SK-N-SH (cell line): ENCODE measurements around the gene PSMD14. TPM values are rescaled to one million over a fixed set of nuclear protein-coding genes. Genes with fewer than 3 reads are reported as not detected.

ENCODE experiments used
- CTCF ChIA-PET: fragments of 300-600, 350-600 bp; formaldehyde crosslinking; extraction: SDS; loops from one replicate; lab custom pipeline; 2021; lab: Yijun Ruan, JAX
- POLR2A ChIA-PET: fragments of 350-600 bp; sonication (Branson Sonifier 250); formaldehyde crosslinking; extraction: SDS; loops from one replicate; lab custom pipeline; 2020; ENCODE audit warnings: antibody characterized with exemption, inconsistent platforms; lab: Yijun Ruan, JAX
- DNase-seq: peaks from one replicate; pipeline ENCODE4 v3.0.0; 2012
- H2AFZ ChIP-seq: fragments of 200-600 bp; sonication (generic); 2 replicates; pipeline ENCODE4 v1.8.1; 2016; ENCODE audit warnings: antibody characterized with exemption, mild to moderate bottlenecking, low read depth
- H3F3A ChIP-seq: fragments of 200-600 bp; sonication (generic); replicated peaks from 2 replicates; pipeline ENCODE3; 2016; ENCODE audit warnings: antibody characterized with exemption, mild to moderate bottlenecking; ENCODE audit not compliant: insufficient read depth
- H3K27ac ChIP-seq, 2 experiments: fragments of 200-500 bp in 1 of 2; fragments of 200-600 bp in 1 of 2; sonication (Bioruptor generic) in 1 of 2; sonication (generic), shearing (Covaris generic) in 1 of 2; 2 replicates each; pipeline versions ENCODE4 v1.5.1 to v1.6.1; 2014 to 2016; ENCODE audit warnings: low read depth in 2 of 2, inconsistent platforms in 1 of 2, low read length in 1 of 2, mild to moderate bottlenecking in 1 of 2, mixed read lengths in 1 of 2
- H3K27me3 ChIP-seq: fragments of 200-600 bp; sonication (generic), shearing (Covaris generic); 2 replicates; pipeline ENCODE4 v1.6.1; 2016; ENCODE audit warnings: mixed run types; ENCODE audit not compliant: insufficient read depth
- H3K36me3 ChIP-seq, 2 experiments: fragments of 200-500 bp in 1 of 2; fragments of 200-600 bp in 1 of 2; sonication (Bioruptor generic) in 1 of 2; sonication (generic) in 1 of 2; replicated peaks in 1 of 2; 2 replicates each; pipeline versions ENCODE3 to v1.5.1; 2014 to 2016; ENCODE audit warnings: low read length in 1 of 2, mild to moderate bottlenecking in 1 of 2; ENCODE audit not compliant: insufficient read depth in 2 of 2, control insufficient read depth in 1 of 2
- H3K4me1 ChIP-seq, 2 experiments: fragments of 200-500 bp in 1 of 2; fragments of 200-600 bp in 1 of 2; sonication (Bioruptor generic) in 1 of 2; sonication (generic), shearing (Covaris generic) in 1 of 2; 2 replicates each; pipeline versions ENCODE4 v1.5.1 to v1.6.1; 2014 to 2016; ENCODE audit warnings: low read depth in 1 of 2, low read length in 1 of 2, mixed run types in 1 of 2; ENCODE audit not compliant: insufficient read depth in 2 of 2, control insufficient read depth in 1 of 2
- H3K4me2 ChIP-seq: fragments of 200-600 bp; sonication (generic), shearing (Covaris generic); 2 replicates; pipeline ENCODE4 v1.6.1; 2017; ENCODE audit warnings: mixed run types
- H3K4me3 ChIP-seq, 2 experiments: fragments of 200-500 bp in 1 of 2; fragments of 200-600 bp in 1 of 2; sonication (Bioruptor generic) in 1 of 2; sonication (generic), shearing (Covaris generic) in 1 of 2; 2 replicates each; pipeline versions ENCODE4 v1.5.1 to v1.8.1; 2014 to 2016; ENCODE audit warnings: low read depth in 2 of 2, inconsistent platforms in 1 of 2, low read length in 1 of 2, mild to moderate bottlenecking in 1 of 2, mixed read lengths in 1 of 2, moderate library complexity in 1 of 2
- H3K79me2 ChIP-seq: fragments of 200-600 bp; sonication (generic); 2 replicates; pipeline ENCODE4 v1.8.1; 2017; ENCODE audit warnings: mild to moderate bottlenecking; ENCODE audit not compliant: insufficient read depth
- H3K9ac ChIP-seq: fragments of 200-600 bp; sonication (generic); 2 replicates; pipeline ENCODE4 v1.6.1; 2017; ENCODE audit warnings: mixed run types
- H3K9me2 ChIP-seq: fragments of 200-600 bp; sonication (generic); 2 replicates; pipeline ENCODE4 v1.6.1; 2017; ENCODE audit warnings: mixed run types
- H3K9me3 ChIP-seq: fragments of 200-600 bp; sonication (generic); 2 replicates; pipeline ENCODE4 v1.6.1; 2017; ENCODE audit warnings: mixed run types, mild to moderate bottlenecking, moderate library complexity
- H4K20me1 ChIP-seq: fragments of 200-600 bp; sonication (generic); 2 replicates; pipeline ENCODE4 v1.6.1; 2017; ENCODE audit warnings: mild to moderate bottlenecking, mixed run types; ENCODE audit not compliant: insufficient read depth
- CHD2 ChIP-seq: fragments of 150-350 bp; IDR thresholded peaks from 2 replicates; pipeline ENCODE4 v1.6.1; 2018; ENCODE audit warnings: low read length; ENCODE audit not compliant: partially characterized antibody
- CTCF ChIP-seq: fragments of 200-600 bp; sonication (generic); IDR thresholded peaks from 2 replicates; pipeline ENCODE4 v1.6.1; 2017; ENCODE audit warnings: antibody characterized with exemption, mild to moderate bottlenecking, moderate library complexity
- EP300 ChIP-seq, 2 experiments: IDR thresholded peaks; 2 replicates each; pipeline versions ENCODE4 v1.4.0 to v1.6.1; 2012; ENCODE audit warnings: borderline replicate concordance in 1 of 2, low read depth in 1 of 2, low read length in 1 of 2
- FOSL2 ChIP-seq: IDR thresholded peaks from 2 replicates; pipeline ENCODE4 v1.4.0; 2012; ENCODE audit warnings: low read depth, mild to moderate bottlenecking, moderate library complexity, borderline replicate concordance
- FOXJ3 ChIP-seq: sonication (generic); formaldehyde crosslinking; IDR thresholded peaks from 2 replicates; pipeline ENCODE4 v1.5.1; 2020; ENCODE audit warnings: mild to moderate bottlenecking, missing genetic modification reagents
- FOXM1 ChIP-seq: IDR thresholded peaks from 2 replicates; pipeline ENCODE4 v1.4.0; 2012; ENCODE audit warnings: low read depth, mild to moderate bottlenecking
- GABPA ChIP-seq: IDR thresholded peaks from 2 replicates; pipeline ENCODE4 v1.4.0; 2012; ENCODE audit warnings: low read depth, mild to moderate bottlenecking
- GATA2 ChIP-seq: sonication (generic); formaldehyde crosslinking; IDR thresholded peaks from 2 replicates; pipeline ENCODE4 v1.5.0; 2020; ENCODE audit warnings: mild to moderate bottlenecking, missing genetic modification reagents
- JUND ChIP-seq: IDR thresholded peaks from 2 replicates; pipeline ENCODE4 v1.4.0; 2012
- MAX ChIP-seq: IDR thresholded peaks from 2 replicates; pipeline ENCODE4 v1.4.0; 2012; ENCODE audit warnings: low read depth
- MXI1 ChIP-seq: IDR thresholded peaks from 2 replicates; pipeline ENCODE4 v1.6.1; 2012; ENCODE audit warnings: mild to moderate bottlenecking, low read depth, low read length, improper control_type of control experiment
- NFIC ChIP-seq: IDR thresholded peaks from 2 replicates; pipeline ENCODE4 v1.4.0; 2012; ENCODE audit warnings: borderline replicate concordance
- NRF1 ChIP-seq: IDR thresholded peaks from 2 replicates; pipeline ENCODE4 v1.6.1; 2012; ENCODE audit warnings: low read depth, mild to moderate bottlenecking, low read length
- POLR2AphosphoS5 ChIP-seq: IDR thresholded peaks from 2 replicates; pipeline ENCODE4 v1.6.1; 2012; ENCODE audit warnings: low read depth, low read length
- RAD21 ChIP-seq: IDR thresholded peaks from 2 replicates; pipeline ENCODE4 v1.6.1; 2012; ENCODE audit warnings: mild to moderate bottlenecking, low read length
- REST ChIP-seq: IDR thresholded peaks from 2 replicates; pipeline ENCODE4 v1.6.1; 2012; ENCODE audit warnings: mild to moderate bottlenecking, low read depth, low read length, moderate library complexity
- RFX5 ChIP-seq: IDR thresholded peaks from 2 replicates; pipeline ENCODE4 v1.6.1; 2012; ENCODE audit warnings: mild to moderate bottlenecking, improper control_type of control experiment, low read length
- TAF1 ChIP-seq: IDR thresholded peaks from 2 replicates; pipeline ENCODE4 v1.6.1; 2012; ENCODE audit warnings: low read depth, mild to moderate bottlenecking, low read length, moderate library complexity, borderline replicate concordance
- USF2 ChIP-seq: fragments of 150-350 bp; IDR thresholded peaks from 2 replicates; pipeline ENCODE4 v1.6.1; 2017; ENCODE audit warnings: antibody characterized with exemption, low read length, low read depth, borderline replicate concordance
- polyA plus RNA-seq, 3 experiments: library from polyadenylated mRNA; depleted of rRNA; stranded (reverse); fragments of >200 nt; gene quantifications; 2 replicates each; pipeline ENCODE4 v1.2.3, GENCODE V29; 2012

PSMD14 gene
- polyA plus RNA-seq, 1 of the 3 experiments (the other 2 are of a cell fraction) = 50.4 TPM

- H3F3A ChIP-seq = peaks cover 2% of the 10 kb centered on the region
- no peak overlapping the region for H3K9ac ChIP-seq
- ChIA-PET CTCF (no interaction called here), POLR2A (no interaction called here)
- H3K4me1 ChIP-seq = no peaks in the 10 kb centered on the region; a peak in 2 of 4 replicates
- peaks cover 48 to 51% of the 10 kb centered on the region in 2 experiments for H3K36me3 ChIP-seq
- H3K79me2 ChIP-seq = 0 out of 2 replicates have a peak, but pooled peaks cover 7% of the 10 kb centered on the region
- DNase-seq = no peak
- no peak overlapping the region for H3K4me2 ChIP-seq
- no peak overlapping the region for H3K27ac ChIP-seq
- no peak for TF ChIP-seq FOSL2
- TF ChIP-seq REST = no peak
- TF ChIP-seq TAF1 = no peak
- TF ChIP-seq NFIC = no peak
- no peak for TF ChIP-seq EP300 (IDR thresholded peaks at IDR 0.05; ENCODE audit: borderline replicate concordance in 1 of 2, low read depth in 1 of 2, low read length in 1 of 2)
- no peak for TF ChIP-seq GATA2 (CRISPR knock-in tag)
- no peak for TF ChIP-seq RFX5
- TF ChIP-seq CHD2 = no peak
- TF ChIP-seq GABPA = no peak
- TF ChIP-seq MAX = no peak
- no peak for TF ChIP-seq CTCF
- TF ChIP-seq NRF1 = no peak
- no peak for TF ChIP-seq JUND
- no peak for TF ChIP-seq MXI1
- no peak for TF ChIP-seq POLR2AphosphoS5
- TF ChIP-seq RAD21 = no peak
- no peak for TF ChIP-seq FOXM1
- no peak for TF ChIP-seq USF2
- TF ChIP-seq FOXJ3 (CRISPR knock-in tag) = no peak
- H3K27me3 ChIP-seq = no peaks in the 10 kb centered on the region
- H2AFZ ChIP-seq = no peak overlapping the region
- no peak overlapping the region for H3K4me3 ChIP-seq
- H3K9me3 ChIP-seq = no peaks in the 10 kb centered on the region
- H4K20me1 ChIP-seq = no peaks in the 10 kb centered on the region
- no peaks in the 10 kb centered on the region for H3K9me2 ChIP-seq
Measured at GRCh38 chr2:161384864-161385263, 76.6 kb downstream of the PSMD14 start.
